GM18526 (cell line): ENCODE measurements around the gene SLC49A4.

ENCODE experiments used
- POLR2A ChIP-seq: IDR thresholded peaks from 3 replicates; pipeline ENCODE4 v1.6.1; 2011; ENCODE audit not compliant: insufficient read length; ENCODE audit errors: extremely low read depth

Gene SLC49A4

GRCh38 chr3:122873741-122874515 is 79.1 kb downstream of the SLC49A4 start:
- no peak for TF ChIP-seq POLR2A

- no peak for TF ChIP-seq POLR2A
These were observed 80.8 kb downstream of the SLC49A4 start for GRCh38 chr3:122875547-122876127.

DNA sequence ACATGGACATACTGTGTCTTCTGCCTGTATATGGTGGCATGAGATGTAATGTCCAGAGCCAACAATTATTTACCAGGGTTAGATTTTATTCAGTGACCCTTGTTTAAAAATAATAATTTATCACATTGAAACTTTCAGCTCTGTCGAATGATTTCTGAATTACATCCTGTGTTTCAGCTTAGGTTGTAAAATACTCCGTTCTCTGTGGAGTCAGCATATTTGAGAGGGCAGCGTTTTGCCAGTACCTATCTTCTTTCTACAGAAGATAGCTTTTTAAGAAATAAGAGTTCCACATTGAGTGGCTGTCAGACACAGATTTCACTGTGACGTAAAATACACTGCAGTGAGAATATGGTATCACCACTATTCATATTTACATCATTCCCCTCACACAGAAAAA is 85.3 kb downstream of the SLC49A4 start:
- no peak for TF ChIP-seq POLR2A

DNA sequence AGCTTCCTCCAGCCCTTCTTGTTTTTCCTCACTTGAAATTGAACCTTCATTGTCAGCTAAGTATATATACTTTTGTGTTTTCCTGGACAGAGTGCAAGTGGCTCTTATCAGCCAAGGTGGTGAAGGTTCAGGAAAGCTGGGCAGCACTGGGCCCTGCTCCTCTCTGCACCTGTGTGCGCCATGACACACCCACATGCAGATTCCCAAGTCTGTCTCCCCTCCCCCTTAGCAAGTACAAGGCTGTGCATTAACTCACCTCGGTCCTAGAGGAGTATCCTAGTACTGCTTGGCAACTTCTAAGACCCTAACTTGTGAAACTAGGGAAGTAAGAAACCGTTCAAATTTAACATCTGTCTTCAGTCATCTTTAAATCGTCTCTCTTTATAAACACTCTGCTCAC is 85.8 kb downstream of the SLC49A4 start:
- TF ChIP-seq POLR2A = no peak

DNA sequence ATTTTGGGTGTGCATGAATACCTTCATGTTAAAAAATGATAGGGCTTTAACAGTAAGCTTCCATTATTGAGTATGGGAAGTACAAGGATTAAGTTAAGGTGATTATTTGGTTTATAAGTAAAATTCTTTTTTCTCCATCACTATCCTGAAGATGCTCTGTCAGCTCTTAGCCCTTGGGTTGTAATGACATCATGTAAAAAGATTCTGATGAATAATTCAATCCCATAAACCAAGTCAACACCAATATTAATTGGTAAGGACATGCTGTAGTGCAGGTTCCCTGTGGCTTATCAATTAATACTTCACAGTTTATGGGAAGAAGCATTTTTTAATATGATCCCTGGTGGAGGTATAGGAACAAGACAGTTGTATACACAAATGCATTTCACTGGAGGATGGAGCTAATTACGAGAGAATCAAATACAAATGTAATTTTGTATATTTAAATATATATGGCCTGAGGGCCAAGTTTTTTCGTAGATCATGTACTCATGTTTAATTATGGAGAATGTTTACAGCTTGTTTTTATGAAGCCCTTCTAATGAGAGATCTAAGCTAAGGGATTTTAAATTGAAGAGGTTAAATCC is 87.6 kb downstream of the SLC49A4 start:
- no peak for TF ChIP-seq POLR2A

GRCh38 chr3:122886251-122886650 is 91.4 kb downstream of the SLC49A4 start:
- no peak for TF ChIP-seq POLR2A

DNA sequence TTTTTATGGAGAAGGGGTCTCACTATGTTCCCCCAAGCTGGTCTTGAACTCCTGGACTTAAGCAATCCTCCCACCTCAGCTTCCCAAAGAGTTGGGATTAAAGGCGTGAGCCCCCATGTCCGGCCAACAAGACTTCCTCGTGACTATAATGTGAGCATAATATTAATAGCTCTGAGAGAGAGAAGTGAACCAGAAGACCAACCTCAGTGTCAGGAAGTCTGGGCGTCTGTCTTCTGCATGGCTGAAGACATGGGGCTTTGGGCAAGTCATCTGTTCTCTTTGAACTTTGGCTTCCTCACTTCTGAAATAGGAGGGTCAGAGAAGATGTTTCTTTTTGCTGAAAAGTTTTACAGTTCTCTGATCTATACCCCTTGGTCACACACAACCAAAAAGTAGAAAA is 92.1 kb downstream of the SLC49A4 start:
- no peak for TF ChIP-seq POLR2A

- TF ChIP-seq POLR2A = no peak
These were observed 95.3 kb downstream of the SLC49A4 start for GRCh38 chr3:122890077-122890719.

DNA sequence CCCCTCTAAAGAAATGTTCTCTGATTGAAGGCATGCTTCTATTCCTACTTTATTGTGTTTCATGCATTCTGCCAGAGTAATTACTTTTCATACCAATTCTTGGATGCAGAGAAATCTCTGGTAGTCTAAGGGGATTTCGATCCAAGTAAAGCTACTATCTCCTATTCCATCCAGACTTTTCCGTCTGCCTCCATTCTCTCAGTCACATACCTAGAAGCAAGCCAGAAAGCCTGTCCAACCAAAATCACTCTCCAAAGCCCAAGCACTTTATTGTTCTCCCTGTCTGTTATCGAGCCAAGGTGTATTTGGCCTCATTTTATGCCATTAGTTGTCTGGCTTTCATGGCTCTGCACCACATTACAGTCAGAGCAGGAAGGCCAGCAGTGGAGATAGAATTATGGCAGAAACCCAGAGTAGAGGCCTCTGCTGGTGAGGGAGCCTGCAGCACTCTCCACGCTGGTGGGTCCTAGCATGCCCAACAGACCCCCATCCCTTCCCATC is 95.9 kb downstream of the SLC49A4 start:
- TF ChIP-seq POLR2A = no peak

DNA sequence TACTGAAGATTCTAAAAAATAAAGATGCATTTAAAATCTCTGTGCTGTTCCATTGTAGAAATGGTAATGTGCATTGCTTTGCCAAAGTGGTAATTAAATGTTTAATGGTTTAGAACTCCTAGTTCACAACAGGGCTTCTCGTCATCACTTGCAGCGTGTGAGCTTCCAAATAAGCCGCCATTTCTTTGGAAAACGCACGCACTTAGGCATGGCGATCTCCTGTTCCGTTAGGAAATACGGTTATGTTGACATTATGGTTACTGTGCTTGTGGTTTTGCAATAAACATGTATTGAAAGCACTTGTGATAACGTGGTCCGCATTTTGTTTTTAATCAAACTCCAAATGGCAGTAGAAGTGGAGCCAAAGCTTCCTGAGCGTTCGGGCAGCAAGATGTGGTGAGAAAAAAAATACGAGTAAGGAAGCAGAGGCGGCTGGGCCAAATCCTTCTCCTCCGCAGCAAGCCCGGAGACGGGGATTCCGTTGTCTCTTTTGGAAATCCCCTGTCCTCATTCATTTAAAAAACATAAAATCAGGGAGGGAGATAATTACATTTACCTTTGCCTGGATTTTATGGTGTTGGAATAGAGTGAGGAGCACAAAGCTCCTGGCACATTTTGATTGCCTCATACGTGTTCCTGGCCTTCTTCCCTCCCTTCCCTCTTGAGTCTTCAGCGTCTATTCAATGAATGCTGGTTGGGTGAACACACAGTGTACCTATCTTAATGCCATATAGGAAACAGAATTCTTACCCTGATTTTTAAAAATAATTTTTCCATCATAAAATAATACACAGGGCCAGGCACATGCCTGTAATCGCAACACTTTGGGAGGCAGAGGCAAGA is 97.5 kb downstream of the SLC49A4 start:
- no peak for TF ChIP-seq POLR2A

- no peak for TF ChIP-seq POLR2A
These were observed 98.4 kb downstream of the SLC49A4 start for GRCh38 chr3:122893282-122893681.

DNA sequence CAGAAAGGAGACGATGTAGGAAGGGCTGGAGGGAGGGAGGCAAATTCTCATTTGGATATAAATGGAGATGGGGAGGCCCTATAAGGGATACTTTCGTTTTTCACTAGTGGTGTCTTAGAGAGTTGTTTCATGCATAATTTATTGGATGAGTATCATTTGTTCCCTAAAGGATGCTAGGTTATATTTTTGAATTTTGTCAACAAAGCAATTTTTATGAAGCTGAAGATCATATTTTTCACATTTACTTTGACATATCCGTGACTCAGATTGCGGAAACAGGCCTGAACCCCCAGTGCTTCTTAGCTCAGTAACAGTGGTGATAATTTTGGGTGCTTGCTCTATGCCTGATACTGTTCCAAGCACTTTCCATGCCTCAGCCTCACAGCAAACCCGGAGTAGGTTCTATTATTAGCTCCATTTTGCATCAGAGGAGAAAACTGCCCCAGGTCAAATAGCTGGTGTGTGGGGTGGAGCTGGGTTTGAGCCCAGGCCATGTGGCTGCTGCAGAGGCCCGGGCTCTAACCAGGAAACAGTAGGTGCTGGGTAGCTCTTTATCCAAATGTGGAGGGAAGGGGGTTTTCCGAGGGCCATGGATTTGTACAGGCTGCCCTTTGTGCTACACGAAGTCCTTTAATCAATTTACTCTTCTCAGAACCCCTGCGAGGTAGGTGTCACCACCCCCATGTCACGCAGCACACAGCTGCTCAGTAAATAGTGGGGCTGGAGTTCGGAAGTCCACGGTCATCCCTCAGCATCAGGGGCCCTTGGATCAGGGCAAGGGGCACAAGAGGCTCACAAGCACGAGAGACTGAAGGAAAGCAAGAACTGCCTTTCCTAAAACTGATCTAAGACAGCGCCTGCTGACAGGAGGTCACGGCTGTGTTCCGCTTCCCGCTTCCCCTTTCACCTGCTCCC is 99.1 kb downstream of the SLC49A4 start:
- TF ChIP-seq POLR2A = no peak

DNA sequence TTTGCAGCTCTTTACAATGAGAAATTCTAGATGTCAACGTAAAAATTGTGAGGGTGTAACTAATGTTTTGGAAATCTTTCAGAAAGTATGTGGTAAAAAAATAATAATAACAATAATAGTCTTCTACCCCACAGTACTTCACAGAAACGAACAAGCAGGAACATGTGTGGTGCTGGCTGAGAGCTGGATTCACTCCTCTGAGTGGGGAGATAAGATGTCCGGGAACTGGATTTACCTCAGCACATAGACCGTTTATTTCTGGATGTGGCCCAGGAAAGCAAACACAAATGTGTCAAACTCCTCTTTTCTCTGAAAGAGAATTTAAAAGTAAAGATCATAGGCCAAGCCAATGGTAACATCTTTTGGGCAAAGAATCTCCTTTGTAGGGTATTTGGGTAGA is 103.4 kb downstream of the SLC49A4 start:
- no peak for TF ChIP-seq POLR2A

GRCh38 chr3:122902326-122902725 is 107.5 kb downstream of the SLC49A4 start:
- no peak for TF ChIP-seq POLR2A
